ENCODE measurements around the gene MFSD12. TPM values are rescaled to one million over a fixed set of nuclear protein-coding genes. Genes with fewer than 3 reads are reported as not detected.

The MFSD12 gene
- total RNA-seq, 1 experiment from 2014 or later = 121 TPM

- Histone ChIP-seq H3K36me3 (ENCODE audit: low read depth, low read length) (no peaks in the 10 kb centered on the region; the same call in 1 of the 2 replicates), H2AFZ (ENCODE audit: low read length) (no peak overlapping the region), H3K9me3 (ENCODE audit: low read length) (no peaks in the 10 kb centered on the region), H3K9ac (ENCODE audit: low read length) (no peak overlapping the region), H3K4me2 (ENCODE audit: low read length) (no peak overlapping the region), H3K79me2 (ENCODE audit: low read length) (peaks cover 100% of the 10 kb centered on the region), H3K27me3 (ENCODE audit: low read length) (no peaks in the 10 kb centered on the region), H3F3A (ENCODE audit: low read length, unreplicated experiment) (no peaks in the 10 kb centered on the region), H3K4me1 (ENCODE audit: insufficient read depth, low read length) (peaks cover 17% of the 10 kb centered on the region), H3K9me2 (replicated peaks; ENCODE audit: low read length) (no peaks in the 10 kb centered on the region), H3K4me3 (ENCODE audit: low read length) (no peak overlapping the region), H3K27ac (ENCODE audit: low read length) (no peak overlapping the region), H4K20me1 (ENCODE audit: low read length) (peaks cover 36% of the 10 kb centered on the region; the same call in 1 of the 2 replicates)
- no peak for DNase-seq
- no peak for ATAC-seq
- ChIA-PET CTCF (no interaction called here), POLR2A (ENCODE audit: unreplicated experiment) (no interaction called here)
- intact Hi-C loops (cut with micrococcal nuclease) = no loop called here
- BruUV-seq (replicated peaks) = no TSS peak
- TF ChIP-seq EZH2 (IDR thresholded peaks at IDR 0.05; ENCODE audit: low read length, unreplicated experiment) (no peak), EZH2phosphoT487 (IDR thresholded peaks at IDR 0.05; ENCODE audit: borderline replicate concordance, low read length) (no peak)
- TF ChIP-seq, protein P1, sequence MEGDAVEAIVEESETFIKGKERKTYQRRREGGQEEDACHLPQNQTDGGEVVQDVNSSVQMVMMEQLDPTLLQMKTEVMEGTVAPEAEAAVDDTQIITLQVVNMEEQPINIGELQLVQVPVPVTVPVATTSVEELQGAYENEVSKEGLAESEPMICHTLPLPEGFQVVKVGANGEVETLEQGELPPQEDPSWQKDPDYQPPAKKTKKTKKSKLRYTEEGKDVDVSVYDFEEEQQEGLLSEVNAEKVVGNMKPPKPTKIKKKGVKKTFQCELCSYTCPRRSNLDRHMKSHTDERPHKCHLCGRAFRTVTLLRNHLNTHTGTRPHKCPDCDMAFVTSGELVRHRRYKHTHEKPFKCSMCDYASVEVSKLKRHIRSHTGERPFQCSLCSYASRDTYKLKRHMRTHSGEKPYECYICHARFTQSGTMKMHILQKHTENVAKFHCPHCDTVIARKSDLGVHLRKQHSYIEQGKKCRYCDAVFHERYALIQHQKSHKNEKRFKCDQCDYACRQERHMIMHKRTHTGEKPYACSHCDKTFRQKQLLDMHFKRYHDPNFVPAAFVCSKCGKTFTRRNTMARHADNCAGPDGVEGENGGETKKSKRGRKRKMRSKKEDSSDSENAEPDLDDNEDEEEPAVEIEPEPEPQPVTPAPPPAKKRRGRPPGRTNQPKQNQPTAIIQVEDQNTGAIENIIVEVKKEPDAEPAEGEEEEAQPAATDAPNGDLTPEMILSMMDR (conservative IDR thresholded peaks at IDR 0.05; ENCODE audit: low read depth, low read length) = no peak
These were observed 43.9 kb downstream of the MFSD12 start for GRCh38 chr19:3513229-3514140.

GRCh38 chr19:3512562-3513228 lies 44.7 kb downstream of the MFSD12 start:
- H3K4me1 ChIP-seq (ENCODE audit: insufficient read depth, low read length) = peaks cover 20% of the 10 kb centered on the region
- BruUV-seq (replicated peaks) = no TSS peak
- H3F3A ChIP-seq (ENCODE audit: low read length, unreplicated experiment) = no peaks in the 10 kb centered on the region
- peaks cover 38% of the 10 kb centered on the region; the same call in 1 of the 2 replicates for H4K20me1 ChIP-seq (ENCODE audit: low read length)
- intact Hi-C loops (cut with micrococcal nuclease) = no loop called here
- H3K4me2 ChIP-seq (ENCODE audit: low read length) = no peak overlapping the region
- no peaks in the 10 kb centered on the region for H3K27me3 ChIP-seq (ENCODE audit: low read length)
- ChIA-PET CTCF (no interaction called here), POLR2A (ENCODE audit: unreplicated experiment) (no interaction called here)
- ATAC-seq (no peak), DNase-seq (no peak)
- H3K36me3 ChIP-seq (ENCODE audit: low read depth, low read length) = no peaks in the 10 kb centered on the region; the same call in 1 of the 2 replicates
- no peaks in the 10 kb centered on the region for H3K9me3 ChIP-seq (ENCODE audit: low read length)
- H3K27ac ChIP-seq (ENCODE audit: low read length) = no peak overlapping the region
- H3K4me3 ChIP-seq (ENCODE audit: low read length) = no peak overlapping the region
- TF ChIP-seq EZH2phosphoT487 (IDR thresholded peaks at IDR 0.05; ENCODE audit: borderline replicate concordance, low read length) (no peak), EZH2 (IDR thresholded peaks at IDR 0.05; ENCODE audit: low read length, unreplicated experiment) (no peak)
- TF ChIP-seq, protein P1 (conservative IDR thresholded peaks at IDR 0.05; ENCODE audit: low read depth, low read length) = no peak
- H3K9me2 ChIP-seq (replicated peaks; ENCODE audit: low read length) = no peaks in the 10 kb centered on the region
- H2AFZ ChIP-seq (ENCODE audit: low read length) = no peak overlapping the region
- H3K9ac ChIP-seq (ENCODE audit: low read length) = no peak overlapping the region
- peaks cover 99% of the 10 kb centered on the region for H3K79me2 ChIP-seq (ENCODE audit: low read length)

Measured in PC-3 (cell line).